GM21367 (cell line): ENCODE results near the gene FBLN5.

Experiments used
- ATAC-seq: cut with Tn5 transposase; IDR thresholded peaks from one replicate; pipeline ENCODE4 v1.9.1; 2021; ENCODE audit not compliant: unreplicated experiment

FBLN5 gene

DNA sequence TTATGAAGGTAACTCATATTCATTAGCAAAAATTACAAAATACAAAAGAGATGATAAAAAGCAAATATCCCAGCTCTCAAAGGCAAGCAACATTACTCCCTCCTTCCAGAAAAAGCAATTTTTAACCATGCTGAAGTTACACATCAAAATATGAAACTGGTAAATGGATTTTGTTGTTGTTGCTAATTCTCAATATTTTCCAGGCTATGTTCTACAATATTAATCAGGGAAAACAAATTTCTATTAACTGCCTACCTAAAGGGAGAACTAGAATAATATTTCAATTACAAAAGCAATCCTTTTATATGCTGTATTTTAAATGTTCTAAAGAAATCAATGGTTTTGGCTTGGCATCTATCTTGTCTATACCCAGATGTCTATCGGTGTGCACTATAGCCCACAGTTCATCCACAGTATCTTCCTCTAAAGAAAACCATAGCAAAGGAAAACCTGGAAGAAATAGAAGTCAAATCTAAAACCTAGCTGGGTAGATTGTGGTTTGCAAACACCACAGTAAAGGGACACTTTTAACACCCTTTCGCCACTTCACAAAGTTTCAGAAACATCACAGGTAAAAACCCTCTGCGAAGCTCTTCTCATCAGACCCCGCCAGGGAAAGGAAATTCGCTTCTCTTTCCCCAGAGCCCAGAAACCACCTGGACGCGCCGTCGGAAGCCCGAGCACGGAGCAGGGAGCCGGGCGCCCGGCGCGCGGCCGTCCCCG, 112.1 kb downstream of the FBLN5 start:
- ATAC-seq, result peak; percentile 10

DNA sequence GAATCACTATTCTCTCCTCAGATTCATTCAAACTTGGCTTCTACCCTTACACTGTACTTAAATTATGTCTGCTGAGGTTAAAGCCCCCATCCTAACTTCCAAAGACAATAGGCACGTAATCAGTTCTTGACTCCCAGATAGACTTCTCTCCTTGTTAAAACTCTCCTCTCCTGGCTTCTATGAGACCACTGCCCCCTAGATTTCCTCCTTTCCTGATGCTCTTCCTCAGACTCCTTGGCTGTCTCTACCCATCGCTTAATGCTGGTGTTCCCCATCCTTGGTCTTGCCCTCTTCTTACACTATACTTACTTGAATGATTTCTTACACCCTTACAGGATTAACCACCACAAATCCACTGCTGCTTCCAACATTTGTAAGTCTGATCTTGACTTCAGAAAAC, 112.9 kb downstream of the FBLN5 start:
- no peak for ATAC-seq

DNA sequence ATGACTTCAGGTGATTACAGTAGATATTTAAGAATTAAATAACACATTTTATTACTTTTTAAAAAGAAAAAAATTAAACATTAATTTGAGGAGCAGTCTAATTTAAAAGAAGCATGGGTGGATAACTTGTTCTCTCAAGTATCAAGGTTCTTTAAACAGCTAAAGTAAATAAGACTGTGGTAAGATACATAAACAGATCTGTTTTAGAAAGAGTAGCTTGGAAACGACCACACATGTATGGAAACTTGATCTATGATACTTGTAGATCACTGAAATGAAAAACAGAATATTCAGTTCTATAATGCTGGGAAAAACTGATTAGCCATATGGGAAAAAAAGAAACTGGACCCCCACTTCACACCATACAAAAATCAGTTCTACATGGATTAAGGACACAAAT, 116.2 kb downstream of the FBLN5 start:
- no peak for ATAC-seq

DNA sequence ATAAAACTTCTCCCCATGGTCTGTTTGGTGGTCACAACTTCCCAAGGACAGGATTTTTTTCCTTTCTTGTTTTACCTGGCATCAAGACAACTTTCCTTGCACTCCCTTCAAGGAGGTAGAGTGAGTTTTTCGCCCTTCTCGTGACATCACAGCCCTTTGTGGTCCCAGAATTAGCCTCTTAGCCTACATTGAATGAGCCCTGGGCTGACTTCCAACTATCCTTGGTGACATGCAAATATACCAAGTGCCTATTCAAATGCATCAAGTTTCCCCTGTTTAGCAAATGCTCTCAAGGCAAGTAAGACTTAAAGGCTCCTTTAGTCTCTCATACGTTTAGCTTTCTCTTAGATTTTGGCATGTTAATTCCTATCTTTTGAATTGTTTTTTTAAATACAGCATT, 116.7 kb downstream of the FBLN5 start:
- ATAC-seq, result peak; percentile 71

DNA sequence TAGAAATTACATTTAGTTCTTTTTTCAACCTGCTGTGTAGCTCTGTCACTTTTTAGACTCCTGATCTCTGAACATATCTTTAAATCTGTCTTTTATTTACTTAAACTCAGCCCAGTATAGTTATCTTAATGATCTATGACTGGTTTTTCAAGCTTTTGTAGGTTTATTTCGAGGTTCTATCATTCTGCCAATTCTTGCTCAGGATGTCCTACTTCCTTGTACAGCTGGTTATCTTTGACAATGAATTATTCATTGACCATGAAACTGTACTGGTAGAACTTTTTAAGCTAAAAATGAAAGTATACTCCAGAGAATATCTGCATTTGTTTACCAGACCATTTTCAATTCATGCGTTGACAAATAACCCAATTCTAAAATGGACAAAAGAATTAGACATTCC, 118.0 kb downstream of the FBLN5 start:
- no peak for ATAC-seq

DNA sequence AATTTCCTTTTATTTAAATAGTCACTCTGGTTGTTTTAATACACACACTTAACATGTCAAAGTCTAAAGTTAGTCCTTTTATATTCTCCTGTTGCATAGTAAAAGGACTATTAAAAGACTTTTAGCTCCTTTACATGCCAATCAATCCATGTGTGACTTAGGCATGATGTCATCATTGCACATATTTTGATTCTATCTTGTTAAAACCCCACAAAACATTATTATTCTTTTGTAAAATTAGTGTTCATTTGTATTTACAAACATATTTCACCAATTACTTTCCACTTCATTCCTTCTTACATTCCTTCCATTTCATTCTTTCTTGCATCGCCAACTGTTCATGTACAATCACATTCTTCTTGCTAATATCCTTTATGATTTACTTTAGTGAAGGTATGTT, 119.7 kb downstream of the FBLN5 start:
- no peak for ATAC-seq
